Right ventricle myocardium superior (tissue), 1 donor: ENCODE measurements around the gene C10orf90. TPM values are rescaled to one million over a fixed set of nuclear protein-coding genes. Genes with fewer than 3 reads are reported as not detected.

Experiments
- ATAC-seq: fragments of 200-7000 bp; cut with Tn5 transposase; one replicate; pipeline ENCODE4 v1.9.1; 2020; ENCODE audit warnings: mild to moderate bottlenecking; ENCODE audit not compliant: poor library complexity
- DNase-seq: peaks from one replicate; pipeline ENCODE4 v3.0.0-alpha.2; 2020
- intact Hi-C: fragments of 100-400 bp; cut with DNase I; formaldehyde crosslinking; loops from one replicate; pipeline ENCODE4 v1.11.2; 2022
- total RNA-seq: library from RNA; stranded (reverse); fragmentation: NEBNext Ultra II Directional; extraction: Animal tissue kit (Norgen Biotek cat#: 25700); gene quantifications from one replicate; pipeline ENCODE4 v1.2.1, GENCODE V29; 2021
- donor health status: DM: no; HTN: yes; CAD: no; lungs with severe emphysema.

The C10orf90 gene
- total RNA-seq, 1 donor from 2014 or later = not detected

GRCh38 chr10:126683466-126683865 is 13.0 kb upstream of the C10orf90 start:
- intact Hi-C loops = no loop called here
- DNase-seq = no peak
- no peak for ATAC-seq

- intact Hi-C loops = no loop called here
- DNase-seq (no peak), ATAC-seq (no peak)
Measured at GRCh38 chr10:126675656-126676438, 5.4 kb upstream of the C10orf90 start.

GRCh38 chr10:126674741-126675515 is 4.4 kb upstream of the C10orf90 start:
- no peak for ATAC-seq
- intact Hi-C loops = no loop called here
- no peak for DNase-seq

- intact Hi-C loops = no loop called here
- no peak for DNase-seq
- no peak for ATAC-seq
Measured at GRCh38 chr10:126673565-126673964, 3.1 kb upstream of the C10orf90 start.

- intact Hi-C loops = no loop called here
- no peak for ATAC-seq
- DNase-seq = no peak
Measured at GRCh38 chr10:126671402-126671975, 996 bp upstream of the C10orf90 start.

GRCh38 chr10:126670895-126671261 is 385 bp upstream of the C10orf90 start:
- intact Hi-C loops = no loop called here
- no peak for ATAC-seq

GRCh38 chr10:126669168-126669567 is 1.3 kb downstream of the C10orf90 start:
- ATAC-seq (no peak), DNase-seq (no peak)
- intact Hi-C loops = no loop called here

More at GRCh38 chr10:126670895-126671261, 385 bp upstream of the C10orf90 start:
- DNase-seq = no peak

- intact Hi-C loops = no loop called here
- DNase-seq = no peak
- no peak for ATAC-seq
Measured at GRCh38 chr10:126668505-126668904, 2.0 kb downstream of the C10orf90 start.

GRCh38 chr10:126667568-126667967 is 2.9 kb downstream of the C10orf90 start:
- ATAC-seq (no peak), DNase-seq (no peak)
- intact Hi-C loops = no loop called here

- DNase-seq = no peak
- ATAC-seq = no peak
- intact Hi-C loops = no loop called here
Measured at GRCh38 chr10:126665207-126665606, 5.3 kb downstream of the C10orf90 start.

- intact Hi-C loops = no loop called here
- ATAC-seq (peak; percentile 67), DNase-seq (no peak)
Measured at GRCh38 chr10:126663880-126664279, 6.6 kb downstream of the C10orf90 start.

GRCh38 chr10:126663328-126663727 is 7.2 kb downstream of the C10orf90 start:
- peak; percentile 86 for ATAC-seq
- intact Hi-C loops = no loop called here
- peak; percentile 60 for DNase-seq

GRCh38 chr10:126661841-126662515 is 8.5 kb downstream of the C10orf90 start:
- peak; percentile 28 for ATAC-seq

GRCh38 chr10:126661356-126661755 is 9.1 kb downstream of the C10orf90 start:
- DNase-seq = no peak
- intact Hi-C loops = no loop called here
- no peak for ATAC-seq

More at GRCh38 chr10:126661841-126662515, 8.5 kb downstream of the C10orf90 start:
- no peak for DNase-seq
- intact Hi-C loops = no loop called here

- no peak for ATAC-seq
- DNase-seq = no peak
- intact Hi-C loops = no loop called here
Measured at GRCh38 chr10:126659750-126660149, 10.7 kb downstream of the C10orf90 start.

GRCh38 chr10:126658928-126659327 is 11.6 kb downstream of the C10orf90 start:
- DNase-seq (no peak), ATAC-seq (no peak)
- intact Hi-C loops = no loop called here

GRCh38 chr10:126654579-126654978 is 15.9 kb downstream of the C10orf90 start:
- DNase-seq (no peak), ATAC-seq (no peak)
- intact Hi-C loops = no loop called here

GRCh38 chr10:126651467-126651866 is 19.0 kb downstream of the C10orf90 start:
- DNase-seq = no peak
- intact Hi-C loops = no loop called here
- no peak for ATAC-seq

- ATAC-seq = no peak
- intact Hi-C loops = no loop called here
Measured at GRCh38 chr10:126650161-126650560, 20.3 kb downstream of the C10orf90 start.

More at GRCh38 chr10:126650161-126650560, 20.3 kb downstream of the C10orf90 start:
- no peak for DNase-seq
